GM19239 (cell line): ENCODE data around the gene TSPAN18.

Experiments
- DNase-seq: peaks from one replicate; pipeline ENCODE4 v3.0.0; 2011; ENCODE audit warnings: low spot score; ENCODE audit not compliant: insufficient read length
- FAIRE-seq: peaks from 2 replicates; lab custom pipeline; 2011; peaks lifted over from hg19 to GRCh38; lab: Jason Lieb, UNC

The TSPAN18 gene

GRCh38 chr11:44963136-44963535, 236.4 kb downstream of the TSPAN18 start:
- no peak for FAIRE-seq

DNA sequence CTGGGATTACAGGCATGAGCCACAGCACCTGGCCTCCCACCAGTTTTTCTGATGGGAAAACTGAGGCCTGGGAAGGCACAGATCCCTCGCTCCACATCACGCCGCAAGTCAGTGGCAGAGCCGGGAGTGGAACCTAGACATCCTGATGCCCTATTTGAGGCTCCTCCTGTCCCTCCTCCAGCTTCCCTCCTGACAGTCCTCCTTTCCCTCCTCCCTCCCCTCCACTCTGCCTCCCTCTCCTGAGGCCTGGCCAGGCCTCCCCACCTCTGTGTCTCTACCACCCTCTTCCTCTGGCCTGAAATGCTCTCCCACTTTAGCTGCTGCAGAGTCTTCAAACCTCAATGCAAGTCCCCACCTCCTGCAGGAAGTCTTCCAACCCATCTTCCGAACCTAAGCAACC, 237.2 kb downstream of the TSPAN18 start:
- FAIRE-seq, result no peak

More at GRCh38 chr11:44963136-44963535, 236.4 kb downstream of the TSPAN18 start:
- DNase-seq, result no peak

DNA sequence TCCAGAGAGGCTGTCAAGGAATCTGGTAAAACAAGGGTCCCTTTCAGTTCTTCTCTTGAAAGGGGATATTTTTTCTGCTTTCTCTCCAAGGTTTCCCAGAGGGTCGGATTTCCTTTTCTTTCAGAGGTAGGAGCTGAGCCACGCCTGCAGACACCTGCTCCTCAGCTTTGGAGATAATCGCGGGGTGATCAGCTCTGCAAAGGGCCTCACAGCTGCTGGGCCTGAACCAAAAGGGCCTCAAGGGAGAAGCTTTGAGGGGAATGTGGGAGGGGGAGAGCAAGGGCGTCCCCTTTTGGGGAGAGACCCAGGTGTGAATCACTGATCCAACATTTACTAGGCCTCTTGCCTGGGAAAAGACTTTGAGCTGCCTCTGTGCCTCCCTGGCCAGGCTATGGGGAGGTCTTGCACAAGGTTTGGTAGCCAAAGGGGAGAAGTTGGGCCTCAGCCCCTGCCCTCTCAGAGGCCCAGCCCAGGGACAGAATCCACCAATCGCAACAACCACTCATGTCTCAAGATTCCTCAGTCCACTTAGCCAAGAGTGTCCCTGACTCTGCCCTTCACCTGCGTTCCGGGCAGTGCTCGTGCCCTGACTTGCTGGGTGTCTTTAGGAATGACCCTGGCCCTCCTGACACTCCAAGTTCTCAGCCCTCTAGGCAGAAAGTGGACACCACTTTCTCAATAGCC, 237.9 kb downstream of the TSPAN18 start:
- no peak for DNase-seq
- no peak for FAIRE-seq

More for the DNA sequence above, 237.2 kb downstream of the TSPAN18 start:
- no peak for DNase-seq

GRCh38 chr11:44966694-44967093, 239.9 kb downstream of the TSPAN18 start:
- FAIRE-seq (no peak), DNase-seq (no peak)

DNA sequence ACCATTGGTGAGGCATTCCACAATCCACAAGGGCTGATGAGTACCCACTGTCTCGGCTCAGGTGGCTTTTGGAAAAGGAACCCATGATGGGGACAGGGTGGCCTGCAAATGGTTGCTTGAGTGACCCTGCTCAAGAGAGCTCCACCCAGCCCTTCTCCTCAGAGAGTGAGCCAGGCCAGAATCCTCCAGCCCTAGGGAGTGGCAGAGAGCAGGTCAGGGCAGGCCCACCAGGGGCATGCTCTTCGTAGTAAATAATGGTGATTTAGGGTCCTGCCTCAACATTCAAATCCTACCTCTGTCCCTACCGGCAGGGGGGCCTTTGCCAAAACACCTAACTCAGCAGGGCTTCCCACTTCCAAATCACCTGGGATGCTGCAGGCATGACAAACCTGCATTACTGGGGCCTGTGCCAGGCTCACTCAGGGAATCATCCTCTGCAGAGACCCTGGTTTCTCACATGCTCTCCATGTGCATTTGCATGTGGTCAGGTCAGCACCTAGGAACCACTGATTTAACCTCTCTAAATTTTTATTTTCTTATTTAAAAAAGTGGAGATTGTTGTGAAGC, 241.3 kb downstream of the TSPAN18 start:
- DNase-seq (no peak), FAIRE-seq (no peak)

- DNase-seq, result no peak
- no peak for FAIRE-seq
These were observed 241.7 kb downstream of the TSPAN18 start for GRCh38 chr11:44968510-44968909.

GRCh38 chr11:44969651-44970252, 243.0 kb downstream of the TSPAN18 start:
- FAIRE-seq (no peak), DNase-seq (no peak)

DNA sequence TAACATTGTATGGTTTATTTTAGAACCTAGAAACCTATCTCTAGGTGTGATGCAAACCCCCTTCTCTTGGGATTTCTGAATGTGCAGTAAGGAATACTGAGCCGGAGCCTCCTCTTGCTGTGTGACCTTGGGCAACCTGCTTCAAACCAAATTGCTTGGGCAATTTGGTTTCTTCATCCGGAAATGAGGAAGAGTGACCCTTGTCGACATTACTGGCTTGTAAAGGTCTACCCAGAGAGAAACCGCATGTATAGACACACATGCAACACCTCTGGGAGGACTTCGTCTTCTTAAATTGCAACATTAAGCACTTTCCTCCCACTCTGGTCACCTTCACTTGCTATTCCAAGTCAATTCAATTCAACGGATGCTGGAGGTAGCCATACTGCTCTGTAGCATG, 243.5 kb downstream of the TSPAN18 start:
- FAIRE-seq (no peak), DNase-seq (no peak)

DNA sequence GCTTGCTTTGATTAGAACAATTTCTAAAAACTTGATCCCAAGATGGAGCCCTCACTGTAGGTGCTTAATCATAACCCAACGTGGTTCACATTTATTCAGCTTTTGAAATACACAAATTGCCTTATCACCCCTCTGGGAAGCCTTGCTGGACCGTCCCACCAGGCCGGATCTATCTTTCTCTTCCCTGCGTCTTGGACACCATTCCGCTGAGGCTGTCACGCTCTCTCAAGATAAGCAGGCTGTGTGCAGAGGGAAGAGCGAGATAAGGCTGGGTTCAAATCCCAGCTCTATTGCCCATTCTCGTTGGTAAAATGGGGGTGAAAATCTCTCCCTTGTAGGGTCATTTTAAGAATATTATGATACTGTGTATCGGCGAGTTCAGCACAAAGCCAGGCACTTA, 244.4 kb downstream of the TSPAN18 start:
- FAIRE-seq (no peak), DNase-seq (no peak)

DNA sequence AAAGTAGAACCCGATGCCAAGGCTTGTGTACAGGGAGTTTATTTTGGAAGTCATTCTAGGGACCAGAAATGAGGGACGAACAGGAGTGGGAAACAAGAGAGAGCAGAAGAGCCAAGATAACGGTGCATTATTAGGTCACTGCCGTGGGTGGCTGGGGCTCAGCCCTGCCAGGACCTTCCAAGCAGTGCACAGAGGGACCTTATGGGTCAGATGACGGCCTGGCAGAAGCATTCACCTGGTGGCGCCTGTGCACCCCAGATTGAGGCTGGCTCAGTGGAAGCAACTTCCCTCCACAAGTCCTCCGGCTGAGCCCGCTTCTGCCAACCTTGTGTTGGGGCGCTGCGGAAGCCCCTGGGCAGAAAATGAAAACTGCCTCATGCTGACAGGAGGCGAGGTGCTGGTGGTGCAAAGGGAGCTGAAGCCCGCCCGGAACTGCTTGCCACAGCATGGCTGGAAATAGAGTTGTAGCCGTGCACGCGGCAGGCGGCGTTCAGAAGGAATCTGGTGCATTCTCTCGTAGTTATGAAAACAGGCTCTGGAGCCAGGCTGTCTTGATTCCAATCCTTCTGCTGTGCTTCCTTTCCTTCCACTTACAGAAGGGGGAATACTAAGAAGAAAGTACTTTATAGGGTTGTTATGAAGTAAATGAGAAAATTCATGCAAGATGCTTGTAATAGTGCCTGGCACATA, 246.1 kb downstream of the TSPAN18 start:
- no peak for FAIRE-seq
- no peak for DNase-seq

DNA sequence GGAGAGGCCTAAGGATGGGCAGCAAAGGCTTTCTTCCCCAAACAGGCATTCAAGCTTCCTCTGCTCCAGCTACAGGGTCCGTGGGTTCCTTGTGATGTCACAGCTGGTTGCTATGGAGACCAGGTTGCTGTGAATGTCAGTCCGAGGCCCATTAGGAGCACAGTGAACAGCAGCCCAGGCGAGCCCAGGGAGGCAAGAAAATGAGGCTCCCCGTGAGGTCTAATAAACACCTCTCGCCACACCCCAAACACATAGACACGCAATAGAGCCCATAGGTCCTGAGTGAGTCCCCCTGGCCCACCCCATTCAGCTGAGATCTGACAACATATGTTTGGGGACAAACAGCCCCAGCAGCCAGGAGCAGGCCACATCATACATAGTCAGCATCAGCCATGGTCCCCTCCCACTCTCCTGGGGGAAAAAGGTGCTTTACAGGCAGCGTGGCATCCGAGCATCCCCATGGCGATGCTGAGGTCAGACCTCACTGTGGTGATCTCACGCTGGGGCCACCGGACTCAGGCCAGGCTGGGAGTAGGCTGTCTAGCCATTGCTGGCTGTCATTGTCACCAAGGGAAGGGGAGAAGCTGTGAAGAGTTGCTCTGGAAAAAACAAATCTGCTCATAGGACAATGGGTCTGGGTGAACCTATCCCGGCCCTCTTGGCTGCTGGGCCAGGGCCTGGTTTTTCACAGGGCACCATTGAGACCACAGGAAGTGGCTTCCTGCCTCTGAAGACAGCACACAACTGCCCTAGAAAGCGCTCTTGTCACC, 247.1 kb downstream of the TSPAN18 start:
- no peak for FAIRE-seq

GRCh38 chr11:44974402-44975000, 247.7 kb downstream of the TSPAN18 start:
- FAIRE-seq (no peak), DNase-seq (no peak)

More for the DNA sequence above, 247.1 kb downstream of the TSPAN18 start:
- DNase-seq, result no peak

- DNase-seq (no peak), FAIRE-seq (no peak)
These were observed 249.8 kb downstream of the TSPAN18 start for GRCh38 chr11:44976576-44976975.

DNA sequence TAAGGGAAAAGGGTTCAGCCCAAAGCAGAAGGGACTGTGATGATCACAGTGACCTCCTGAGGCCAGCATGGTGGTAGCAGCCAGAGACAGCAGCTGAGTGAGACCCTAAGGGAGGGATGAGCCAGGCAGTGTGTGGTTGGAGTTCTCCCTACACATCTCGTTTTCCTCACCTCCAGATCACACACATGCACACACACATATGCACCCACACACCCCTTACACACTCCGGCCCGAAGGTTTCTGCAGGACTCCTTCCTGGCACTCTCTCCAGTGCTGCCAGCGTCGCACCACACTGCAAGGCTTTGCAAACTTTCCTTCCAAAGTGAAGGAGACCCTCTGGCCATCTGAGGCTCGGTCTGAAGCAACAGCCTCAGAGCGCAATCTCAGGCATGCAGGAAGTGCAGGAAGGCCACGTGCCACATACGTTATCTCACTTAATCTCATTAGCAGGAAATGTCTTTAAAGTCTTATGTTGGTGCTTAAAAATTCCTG, 250.8 kb downstream of the TSPAN18 start:
- FAIRE-seq, result no peak
- no peak for DNase-seq

DNA sequence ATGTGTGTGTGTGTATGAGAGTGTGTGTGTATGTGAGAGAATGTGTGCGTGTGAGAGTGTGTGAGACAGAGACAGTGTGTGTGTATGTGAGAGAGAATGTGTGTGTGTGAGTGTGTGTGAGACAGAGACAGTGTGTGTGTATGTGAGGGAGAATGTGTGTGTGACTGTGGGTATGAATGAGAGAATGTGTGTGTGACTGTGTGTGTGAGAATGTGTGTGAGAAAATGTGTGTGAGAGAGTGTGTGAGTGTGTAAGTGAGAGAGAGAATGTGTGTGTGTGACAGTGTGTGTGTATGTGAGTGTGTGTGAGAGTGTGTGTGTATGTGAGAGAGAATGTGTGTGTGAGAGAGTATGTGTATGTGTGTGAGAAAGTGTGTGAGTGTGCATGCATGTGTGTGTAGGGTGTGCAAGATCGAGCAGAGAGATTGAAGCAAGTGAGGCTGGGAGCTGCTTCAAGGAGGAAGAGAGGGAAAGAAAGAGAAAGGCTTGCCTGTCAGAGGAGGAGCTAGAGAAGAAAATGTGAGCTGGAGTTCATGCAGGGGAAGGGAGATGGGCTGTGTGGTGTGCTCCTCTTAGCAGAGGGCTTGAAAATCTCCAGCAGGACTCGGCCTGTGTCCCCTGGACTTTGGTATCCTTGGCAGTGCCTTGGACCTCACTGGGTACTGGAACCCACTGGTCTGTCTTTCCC, 251.7 kb downstream of the TSPAN18 start:
- no peak for FAIRE-seq

GRCh38 chr11:44978961-44979331, 252.2 kb downstream of the TSPAN18 start:
- DNase-seq (no peak), FAIRE-seq (no peak)

More for the DNA sequence above, 251.7 kb downstream of the TSPAN18 start:
- no peak for DNase-seq

DNA sequence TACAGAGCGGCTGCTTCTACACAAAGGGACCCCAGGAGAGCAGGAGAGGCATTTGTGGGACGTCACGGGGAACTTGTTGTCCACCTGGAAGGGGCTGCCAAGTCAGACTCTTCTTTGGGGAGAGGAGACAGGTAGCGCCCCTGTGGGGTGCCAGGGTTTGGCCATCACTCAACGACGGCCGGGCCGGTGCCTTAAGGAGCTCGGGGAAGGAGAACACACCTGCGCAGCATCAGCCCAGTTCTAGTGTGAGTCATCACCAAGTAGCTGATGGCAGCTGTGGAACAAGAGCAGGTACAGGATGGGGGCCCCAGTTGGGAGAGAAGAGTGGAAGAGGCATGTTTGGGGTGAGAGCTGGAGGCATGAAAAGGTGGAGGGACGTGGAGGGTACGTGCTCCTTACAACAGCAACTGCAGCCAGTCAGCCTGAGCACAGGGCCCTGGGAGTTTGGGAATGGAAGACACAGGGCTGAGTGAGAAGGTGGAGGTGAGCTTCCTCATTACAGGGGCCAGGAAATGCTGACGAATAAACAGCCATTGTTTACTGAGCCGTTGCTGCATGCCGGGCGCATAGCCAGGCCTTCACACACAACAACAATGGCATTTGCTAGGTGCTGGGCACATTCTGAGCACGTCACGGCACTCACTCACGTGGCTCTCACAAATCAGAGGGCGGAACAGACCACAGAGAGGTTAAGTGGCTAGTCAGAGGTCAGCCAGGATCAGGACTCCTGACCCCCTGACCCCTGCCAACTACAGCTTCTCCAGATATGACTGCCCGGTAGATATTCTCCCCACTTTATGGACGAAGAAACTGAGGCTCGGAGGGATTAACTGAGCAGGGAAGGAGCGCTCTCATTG, 253.0 kb downstream of the TSPAN18 start:
- DNase-seq (no peak), FAIRE-seq (no peak)
